Left ventricle myocardium inferior (tissue), 1 donor: ENCODE results near the gene HS3ST4. TPM values are rescaled to one million over a fixed set of nuclear protein-coding genes. Genes with fewer than 3 reads are reported as not detected.

Experiments used
- DNase-seq: peaks from one replicate; pipeline ENCODE4 v3.0.0-alpha.2; 2020
- H3K27ac ChIP-seq: fragments of 200-600 bp; replicated peaks from 2 replicates; pipeline ENCODE4 v1.8.0; 2021
- H3K27me3 ChIP-seq: fragments of 200-600 bp; 2 replicates; pipeline ENCODE4 v1.8.0; 2021; ENCODE audit warnings: low read depth
- H3K36me3 ChIP-seq: fragments of 200-600 bp; 2 replicates; pipeline ENCODE4 v1.8.0; 2021
- H3K4me1 ChIP-seq: fragments of 200-600 bp; 2 replicates; pipeline ENCODE4 v1.8.0; 2021
- H3K4me3 ChIP-seq: fragments of 200-600 bp; 2 replicates; pipeline ENCODE4 v1.8.0; 2021; ENCODE audit warnings: mild to moderate bottlenecking, moderate library complexity
- H3K9me3 ChIP-seq: fragments of 200-600 bp; replicated peaks from 2 replicates; pipeline ENCODE4 v1.8.0; 2021
- CTCF ChIP-seq: fragments of 200-600 bp; IDR thresholded peaks from 2 replicates; pipeline ENCODE4 v1.8.0; 2021; ENCODE audit warnings: antibody characterized with exemption, mild to moderate bottlenecking, borderline replicate concordance
- intact Hi-C: fragments of 100-400 bp; cut with micrococcal nuclease; formaldehyde crosslinking; loops from one replicate; pipeline ENCODE4 v1.11.0; 2022
- total RNA-seq: library from RNA; stranded (reverse); fragmentation: NEBNext Ultra II Directional; extraction: Animal tissue kit (Norgen Biotek cat#: 25700); gene quantifications from one replicate; pipeline ENCODE4 v1.2.1, GENCODE V29; 2021
- donor health status: DM: no; HTN: yes; CAD: no; lungs with severe emphysema.

HS3ST4 gene
- total RNA-seq, 1 donor from 2014 or later = not detected

DNA sequence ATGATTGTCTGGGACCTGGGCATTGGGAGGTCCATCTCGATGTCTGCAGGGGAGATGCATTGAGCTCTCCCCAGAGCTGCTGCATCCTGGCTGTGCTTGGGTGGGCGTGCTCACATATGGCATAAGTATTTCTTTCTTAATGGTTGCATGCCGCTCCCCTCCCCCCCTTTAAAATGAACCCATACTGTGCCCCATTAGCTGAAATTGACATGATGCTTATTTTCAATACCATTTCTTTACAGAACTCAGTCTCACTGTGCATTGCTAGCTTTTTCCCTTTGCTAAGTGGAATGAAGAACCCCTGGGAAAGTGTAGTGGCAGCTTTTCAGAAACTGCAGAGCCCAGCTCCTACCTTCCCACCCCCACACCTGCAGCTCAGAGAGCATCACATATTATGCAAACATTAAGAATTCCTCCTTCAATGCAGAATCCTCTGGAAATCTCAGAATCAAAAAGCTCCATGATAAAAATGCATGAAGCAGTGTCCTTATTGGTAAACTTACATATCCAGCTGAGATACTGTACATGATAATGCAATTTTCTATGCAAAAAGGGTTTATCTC lies 56.4 kb downstream of the HS3ST4 start:
- no peak for TF ChIP-seq CTCF
- Histone ChIP-seq H3K4me1 (no peaks in the 10 kb centered on the region), H3K27ac (no peak overlapping the region), H3K9me3 (peaks cover 9% of the 10 kb centered on the region), H3K27me3 (no peaks in the 10 kb centered on the region), H3K36me3 (no peaks in the 10 kb centered on the region), H3K4me3 (no peak overlapping the region)
- intact Hi-C loops = no loop called here
- DNase-seq = no peak

DNA sequence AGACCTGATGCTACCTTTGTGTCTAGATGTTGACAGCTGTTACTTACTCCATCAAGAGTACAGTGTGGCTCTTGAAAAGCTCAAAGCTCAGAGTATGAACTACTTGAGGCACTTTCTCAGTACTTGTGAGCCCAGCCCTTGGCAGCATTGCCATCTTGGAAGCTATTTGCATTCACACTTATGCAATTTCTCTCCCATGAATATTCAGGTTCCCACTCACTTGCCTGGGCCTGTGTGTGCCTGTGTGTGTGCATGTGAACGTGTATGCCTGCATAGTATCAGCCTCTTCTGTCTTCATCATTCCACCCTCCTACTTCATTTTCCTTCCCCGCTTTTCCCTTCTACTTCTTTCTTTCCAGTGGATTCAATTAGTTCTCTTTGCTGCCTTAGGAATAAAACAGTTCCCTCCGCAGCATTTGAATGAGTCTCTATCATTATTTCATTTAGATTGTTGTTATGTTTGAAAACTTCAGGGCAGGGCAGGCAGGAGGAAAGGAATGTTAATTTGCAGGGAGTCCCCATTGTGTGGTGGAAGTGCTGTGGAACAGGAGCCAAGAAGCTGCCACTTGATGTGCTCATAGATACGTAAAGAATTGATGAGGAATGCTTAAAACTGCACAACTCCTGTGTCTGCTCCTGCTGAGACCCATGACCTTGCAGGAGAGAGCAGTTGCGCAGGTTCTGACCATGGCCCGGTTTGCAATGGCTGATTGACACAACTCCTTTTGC lies 58.9 kb downstream of the HS3ST4 start:
- Histone ChIP-seq H3K36me3 (no peaks in the 10 kb centered on the region), H3K4me3 (no peak overlapping the region), H3K27me3 (no peaks in the 10 kb centered on the region), H3K27ac (no peak overlapping the region), H3K4me1 (no peaks in the 10 kb centered on the region), H3K9me3 (peaks cover 9% of the 10 kb centered on the region)
- DNase-seq = no peak
- intact Hi-C loops = no loop called here
- no peak for TF ChIP-seq CTCF

GRCh38 chr16:25751230-25751835 lies 59.6 kb downstream of the HS3ST4 start:
- H3K9me3 ChIP-seq = peaks cover 9% of the 10 kb centered on the region
- no peak for TF ChIP-seq CTCF
- no peaks in the 10 kb centered on the region for H3K4me1 ChIP-seq
- H3K27me3 ChIP-seq = no peaks in the 10 kb centered on the region
- no peak overlapping the region for H3K27ac ChIP-seq
- intact Hi-C loops = no loop called here
- no peak for DNase-seq
- no peak overlapping the region for H3K4me3 ChIP-seq
- H3K36me3 ChIP-seq = no peaks in the 10 kb centered on the region

GRCh38 chr16:25764466-25764865 lies 72.7 kb downstream of the HS3ST4 start:
- TF ChIP-seq CTCF = no peak
- H3K36me3 ChIP-seq = no peaks in the 10 kb centered on the region
- intact Hi-C loops = no loop called here
- no peaks in the 10 kb centered on the region for H3K9me3 ChIP-seq
- DNase-seq = no peak
- H3K27ac ChIP-seq = no peak overlapping the region
- H3K4me3 ChIP-seq = no peak overlapping the region
- H3K27me3 ChIP-seq = peaks cover 15% of the 10 kb centered on the region
- H3K4me1 ChIP-seq = no peaks in the 10 kb centered on the region

- H3K36me3 ChIP-seq = no peaks in the 10 kb centered on the region
- no peaks in the 10 kb centered on the region for H3K9me3 ChIP-seq
- intact Hi-C loops = no loop called here
- DNase-seq = no peak
- H3K27ac ChIP-seq = no peak overlapping the region
- no peaks in the 10 kb centered on the region for H3K4me1 ChIP-seq
- no peak for TF ChIP-seq CTCF
- H3K4me3 ChIP-seq = no peak overlapping the region
- peaks cover 10% of the 10 kb centered on the region for H3K27me3 ChIP-seq
Observed at GRCh38 chr16:25771216-25771615, 79.5 kb downstream of the HS3ST4 start.
